ENCODE data around the gene NADSYN1. TPM values are rescaled to one million over a fixed set of nuclear protein-coding genes. Genes with fewer than 3 reads are reported as not detected.

NADSYN1 gene
- total and polyA plus RNA-seq, 2 donors (not counting 1 experiment from before 2014, with no cell fraction given) = 22.0 to 81.7 TPM

GRCh38 chr11:71436861-71437260 is 16.1 kb upstream of the NADSYN1 start:
- no peaks in the 10 kb centered on the region for H4K20me1 ChIP-seq (ENCODE audit: control insufficient read depth, extremely low read depth, insufficient read depth, low read length)
- H3K27ac ChIP-seq (ENCODE audit: insufficient read depth, low read length) = no peak overlapping the region
- no peaks in the 10 kb centered on the region for H3K9me3 ChIP-seq (ENCODE audit: control insufficient read depth, insufficient read depth, low read depth, low read length)
- H3K27me3 ChIP-seq (ENCODE audit: control insufficient read depth, insufficient read depth, low read length) = no peaks in the 10 kb centered on the region
- no peaks in the 10 kb centered on the region for H3K4me1 ChIP-seq (ENCODE audit: control insufficient read depth, extremely low read depth, insufficient read depth, low read length)
- DNase-seq (ENCODE audit: low read depth in 2 of 2) = no peak
- H3K79me2 ChIP-seq (ENCODE audit: control insufficient read depth, insufficient read depth, low read length) = no peaks in the 10 kb centered on the region
- H2AFZ ChIP-seq (ENCODE audit: low read length) = no peak overlapping the region
- H3K36me3 ChIP-seq (ENCODE audit: control insufficient read depth, insufficient read depth, low read length) = peaks cover 19% of the 10 kb centered on the region
- no peak overlapping the region for H3K4me2 ChIP-seq (ENCODE audit: extremely low read depth, insufficient read depth, low read length)
- no peak overlapping the region for H3K9ac ChIP-seq (ENCODE audit: insufficient read depth, low read length)
- H3K4me3 ChIP-seq (replicated peaks in 1 of 4; ENCODE audit: control extremely low read depth in 1 of 4, insufficient read depth in 1 of 4, low read depth in 3 of 4, low read length in 4 of 4) = no peak overlapping the region
- TF ChIP-seq EZH2 (IDR thresholded peaks at IDR 0.05; ENCODE audit: low read length, missing control alignments) = no peak
- TF ChIP-seq CTCF (conservative IDR thresholded peaks at IDR 0.05 in 1 of 2, IDR thresholded peaks at IDR 0.05 in 1 of 2; ENCODE audit: low read depth in 1 of 2, low read length in 2 of 2) = no peak

- no peaks in the 10 kb centered on the region for H4K20me1 ChIP-seq (ENCODE audit: control insufficient read depth, extremely low read depth, insufficient read depth, low read length)
- no peaks in the 10 kb centered on the region for H3K79me2 ChIP-seq (ENCODE audit: control insufficient read depth, insufficient read depth, low read length)
- peaks cover 19% of the 10 kb centered on the region for H3K36me3 ChIP-seq (ENCODE audit: control insufficient read depth, insufficient read depth, low read length)
- DNase-seq (ENCODE audit: low read depth in 2 of 2) = no peak
- H3K9me3 ChIP-seq (ENCODE audit: control insufficient read depth, insufficient read depth, low read depth, low read length) = no peaks in the 10 kb centered on the region
- no peaks in the 10 kb centered on the region for H3K4me1 ChIP-seq (ENCODE audit: control insufficient read depth, extremely low read depth, insufficient read depth, low read length)
- H3K27ac ChIP-seq (ENCODE audit: insufficient read depth, low read length) = no peak overlapping the region
- TF ChIP-seq CTCF (conservative IDR thresholded peaks at IDR 0.05 in 1 of 2, IDR thresholded peaks at IDR 0.05 in 1 of 2; ENCODE audit: low read depth in 1 of 2, low read length in 2 of 2) (no peak), EZH2 (IDR thresholded peaks at IDR 0.05; ENCODE audit: low read length, missing control alignments) (no peak)
- no peaks in the 10 kb centered on the region for H3K27me3 ChIP-seq (ENCODE audit: control insufficient read depth, insufficient read depth, low read length)
- no peak overlapping the region for H3K9ac ChIP-seq (ENCODE audit: insufficient read depth, low read length)
- H3K4me3 ChIP-seq (replicated peaks in 1 of 4; ENCODE audit: control extremely low read depth in 1 of 4, insufficient read depth in 1 of 4, low read depth in 3 of 4, low read length in 4 of 4) = no peak overlapping the region
- no peak overlapping the region for H2AFZ ChIP-seq (ENCODE audit: low read length)
- H3K4me2 ChIP-seq (ENCODE audit: extremely low read depth, insufficient read depth, low read length) = no peak overlapping the region
These were observed 15.6 kb upstream of the NADSYN1 start for GRCh38 chr11:71437399-71437798.

- TF ChIP-seq CTCF (conservative IDR thresholded peaks at IDR 0.05 in 1 of 2, IDR thresholded peaks at IDR 0.05 in 1 of 2; ENCODE audit: low read depth in 1 of 2, low read length in 2 of 2) = no peak
These were observed 15.1 kb upstream of the NADSYN1 start for GRCh38 chr11:71437879-71438278.

More at GRCh38 chr11:71437879-71438278, 15.1 kb upstream of the NADSYN1 start:
- Histone ChIP-seq H3K27me3 (ENCODE audit: control insufficient read depth, insufficient read depth, low read length) (no peaks in the 10 kb centered on the region), H2AFZ (ENCODE audit: low read length) (no peak overlapping the region), H3K4me2 (ENCODE audit: extremely low read depth, insufficient read depth, low read length) (no peak overlapping the region), H4K20me1 (ENCODE audit: control insufficient read depth, extremely low read depth, insufficient read depth, low read length) (no peaks in the 10 kb centered on the region), H3K4me3 (replicated peaks in 1 of 4; ENCODE audit: control extremely low read depth in 1 of 4, insufficient read depth in 1 of 4, low read depth in 3 of 4, low read length in 4 of 4) (no peak overlapping the region), H3K79me2 (ENCODE audit: control insufficient read depth, insufficient read depth, low read length) (no peaks in the 10 kb centered on the region), H3K4me1 (ENCODE audit: control insufficient read depth, extremely low read depth, insufficient read depth, low read length) (no peaks in the 10 kb centered on the region), H3K9ac (ENCODE audit: insufficient read depth, low read length) (no peak overlapping the region), H3K36me3 (ENCODE audit: control insufficient read depth, insufficient read depth, low read length) (peaks cover 20% of the 10 kb centered on the region), H3K27ac (ENCODE audit: insufficient read depth, low read length) (no peak overlapping the region), H3K9me3 (ENCODE audit: control insufficient read depth, insufficient read depth, low read depth, low read length) (no peaks in the 10 kb centered on the region)
- DNase-seq (ENCODE audit: low read depth in 2 of 2) = no peak

Measured in fibroblast of lung (primary cell).